ENCODE measurements around the gene ZNF197. TPM values are rescaled to one million over a fixed set of nuclear protein-coding genes. Genes with fewer than 3 reads are reported as not detected.

The ZNF197 gene
- total RNA-seq, 1 experiment from 2014 or later: 12.0 TPM

DNA sequence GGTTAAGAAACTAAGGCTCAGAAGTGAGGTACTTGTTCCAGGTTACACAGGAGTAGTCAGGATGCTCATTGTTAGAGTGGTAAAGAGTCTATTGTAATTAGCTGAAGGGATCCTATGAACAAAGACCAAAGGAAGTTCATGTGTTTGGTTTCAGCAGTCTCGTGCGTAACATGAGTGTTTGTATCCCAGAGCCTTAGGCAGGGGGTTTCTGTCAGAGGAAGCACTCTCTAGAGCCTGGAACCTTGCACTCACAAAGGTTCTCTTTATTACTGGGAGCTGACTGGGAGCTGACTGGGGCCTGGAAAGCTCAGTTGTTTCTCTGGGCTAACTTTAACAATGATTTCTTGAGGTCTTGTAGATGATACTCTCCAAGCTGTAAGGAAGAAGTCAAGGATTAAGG lies 3.9 kb downstream of the ZNF197 start:
- intact Hi-C loops (cut with micrococcal nuclease; ENCODE audit: unreplicated experiment): no loop called here
- no peak for DNase-seq
- CTCF ChIA-PET: no interaction called here
- BruUV-seq (replicated peaks): no TSS peak
- Mint-ChIP-seq H3K9me3 (ENCODE audit: low read depth, unreplicated experiment) (peaks cover 8% of the 10 kb centered on the region), H3K27ac (ENCODE audit: unreplicated experiment) (no peak overlapping the region), H3K27me3 (ENCODE audit: unreplicated experiment) (no peaks in the 10 kb centered on the region), H3K4me1 (ENCODE audit: low read depth, unreplicated experiment) (no peaks in the 10 kb centered on the region), H3K4me3 (ENCODE audit: low read depth, unreplicated experiment) (no peak overlapping the region), H3K36me3 (ENCODE audit: insufficient read depth, unreplicated experiment) (peaks cover 34% of the 10 kb centered on the region)
- TF ChIP-seq, protein P1, sequence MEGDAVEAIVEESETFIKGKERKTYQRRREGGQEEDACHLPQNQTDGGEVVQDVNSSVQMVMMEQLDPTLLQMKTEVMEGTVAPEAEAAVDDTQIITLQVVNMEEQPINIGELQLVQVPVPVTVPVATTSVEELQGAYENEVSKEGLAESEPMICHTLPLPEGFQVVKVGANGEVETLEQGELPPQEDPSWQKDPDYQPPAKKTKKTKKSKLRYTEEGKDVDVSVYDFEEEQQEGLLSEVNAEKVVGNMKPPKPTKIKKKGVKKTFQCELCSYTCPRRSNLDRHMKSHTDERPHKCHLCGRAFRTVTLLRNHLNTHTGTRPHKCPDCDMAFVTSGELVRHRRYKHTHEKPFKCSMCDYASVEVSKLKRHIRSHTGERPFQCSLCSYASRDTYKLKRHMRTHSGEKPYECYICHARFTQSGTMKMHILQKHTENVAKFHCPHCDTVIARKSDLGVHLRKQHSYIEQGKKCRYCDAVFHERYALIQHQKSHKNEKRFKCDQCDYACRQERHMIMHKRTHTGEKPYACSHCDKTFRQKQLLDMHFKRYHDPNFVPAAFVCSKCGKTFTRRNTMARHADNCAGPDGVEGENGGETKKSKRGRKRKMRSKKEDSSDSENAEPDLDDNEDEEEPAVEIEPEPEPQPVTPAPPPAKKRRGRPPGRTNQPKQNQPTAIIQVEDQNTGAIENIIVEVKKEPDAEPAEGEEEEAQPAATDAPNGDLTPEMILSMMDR (IDR thresholded peaks at IDR 0.05; ENCODE audit: unreplicated experiment): no peak

DNA sequence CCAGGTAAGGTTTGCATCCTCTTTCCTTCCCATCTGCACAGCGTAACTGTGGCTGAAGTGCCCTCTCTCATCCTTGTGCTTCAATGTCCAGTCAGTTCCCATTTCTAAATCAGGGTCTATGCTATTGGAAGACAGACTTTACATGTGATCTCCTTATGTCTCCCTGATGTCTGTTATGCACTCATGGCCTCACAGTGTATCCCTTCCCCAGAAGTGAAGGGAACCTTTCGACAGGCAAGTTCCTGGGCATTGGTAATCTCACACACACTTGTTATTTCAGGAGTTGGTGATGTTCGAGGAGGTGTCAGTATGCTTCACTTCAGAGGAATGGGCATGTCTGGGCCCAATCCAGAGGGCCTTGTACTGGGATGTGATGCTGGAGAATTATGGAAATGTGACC lies 7.4 kb downstream of the ZNF197 start:
- Mint-ChIP-seq H3K27me3 (ENCODE audit: unreplicated experiment) (no peaks in the 10 kb centered on the region), H3K4me3 (ENCODE audit: low read depth, unreplicated experiment) (no peak overlapping the region), H3K27ac (ENCODE audit: unreplicated experiment) (no peak overlapping the region), H3K4me1 (ENCODE audit: low read depth, unreplicated experiment) (no peaks in the 10 kb centered on the region), H3K36me3 (ENCODE audit: insufficient read depth, unreplicated experiment) (peaks cover 37% of the 10 kb centered on the region), H3K9me3 (ENCODE audit: low read depth, unreplicated experiment) (peaks cover 10% of the 10 kb centered on the region)
- BruUV-seq (replicated peaks): no TSS peak
- CTCF ChIA-PET: no interaction called here
- intact Hi-C loops (cut with micrococcal nuclease; ENCODE audit: unreplicated experiment): no loop called here
- DNase-seq: no peak
- TF ChIP-seq, protein P1 (IDR thresholded peaks at IDR 0.05; ENCODE audit: unreplicated experiment): no peak

DNA sequence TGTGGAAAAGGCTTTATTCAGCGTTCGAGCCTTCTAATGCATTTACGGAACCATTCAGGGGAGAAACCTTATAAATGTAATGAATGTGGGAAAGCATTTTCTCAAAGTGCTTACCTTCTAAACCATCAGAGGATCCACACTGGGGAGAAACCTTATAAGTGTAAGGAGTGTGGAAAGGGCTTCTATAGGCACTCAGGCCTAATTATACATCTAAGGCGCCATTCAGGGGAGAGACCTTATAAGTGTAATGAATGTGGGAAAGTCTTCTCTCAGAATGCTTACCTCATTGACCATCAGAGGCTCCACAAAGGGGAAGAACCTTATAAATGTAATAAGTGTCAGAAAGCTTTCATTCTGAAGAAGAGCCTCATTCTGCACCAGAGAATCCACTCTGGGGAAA lies 17.5 kb downstream of the ZNF197 start:
- TF ChIP-seq, protein P1 (IDR thresholded peaks at IDR 0.05; ENCODE audit: unreplicated experiment): no peak
- no peaks in the 10 kb centered on the region for H3K27me3 Mint-ChIP-seq (ENCODE audit: unreplicated experiment)
- intact Hi-C loops (cut with micrococcal nuclease; ENCODE audit: unreplicated experiment): no loop called here

DNA sequence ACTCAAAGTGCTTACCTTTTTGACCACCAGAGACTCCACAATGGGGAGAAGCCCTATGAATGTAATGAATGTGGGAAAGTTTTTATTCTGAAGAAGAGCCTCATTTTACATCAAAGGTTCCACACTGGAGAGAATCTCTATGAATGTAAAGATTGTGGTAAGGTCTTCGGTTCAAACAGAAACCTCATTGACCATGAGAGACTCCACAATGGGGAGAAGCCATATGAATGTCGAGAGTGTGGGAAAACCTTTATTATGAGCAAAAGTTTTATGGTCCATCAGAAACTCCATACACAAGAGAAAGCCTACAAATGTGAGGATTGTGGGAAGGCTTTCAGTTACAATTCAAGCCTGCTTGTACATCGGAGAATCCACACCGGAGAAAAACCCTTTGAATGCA lies 18.2 kb downstream of the ZNF197 start:
- no peak for DNase-seq
- CTCF ChIA-PET: no interaction called here
- H3K4me3 Mint-ChIP-seq (ENCODE audit: low read depth, unreplicated experiment): no peak overlapping the region
- peaks cover 16% of the 10 kb centered on the region for H3K36me3 Mint-ChIP-seq (ENCODE audit: insufficient read depth, unreplicated experiment)
- no peaks in the 10 kb centered on the region for H3K27me3 Mint-ChIP-seq (ENCODE audit: unreplicated experiment)
- H3K27ac Mint-ChIP-seq (ENCODE audit: unreplicated experiment): no peak overlapping the region
- H3K9me3 Mint-ChIP-seq (ENCODE audit: low read depth, unreplicated experiment): peaks cover 11% of the 10 kb centered on the region
- TF ChIP-seq, protein P1 (IDR thresholded peaks at IDR 0.05; ENCODE audit: unreplicated experiment): no peak
- intact Hi-C loops (cut with micrococcal nuclease; ENCODE audit: unreplicated experiment): no loop called here
- H3K4me1 Mint-ChIP-seq (ENCODE audit: low read depth, unreplicated experiment): no peaks in the 10 kb centered on the region
- BruUV-seq (replicated peaks): no TSS peak

More for the DNA sequence above, 17.5 kb downstream of the ZNF197 start:
- Mint-ChIP-seq H3K9me3 (ENCODE audit: low read depth, unreplicated experiment) (peaks cover 11% of the 10 kb centered on the region), H3K36me3 (ENCODE audit: insufficient read depth, unreplicated experiment) (peaks cover 20% of the 10 kb centered on the region), H3K4me3 (ENCODE audit: low read depth, unreplicated experiment) (no peak overlapping the region), H3K27ac (ENCODE audit: unreplicated experiment) (no peak overlapping the region), H3K4me1 (ENCODE audit: low read depth, unreplicated experiment) (no peaks in the 10 kb centered on the region)
- CTCF ChIA-PET: no interaction called here
- DNase-seq: no peak
- BruUV-seq (replicated peaks): no TSS peak

Data from Calu3 (cell line).